G401.6 (cell line): ENCODE results near the gene PTPRJ.
"Not testable (repeated sequence)": the region's sequence is repeated elsewhere in the genome, so short reads cannot be mapped to it uniquely, and the experiment has no call there.

ENCODE experiments used
- FAIRE-seq: peaks from 2 replicates; lab custom pipeline; 2012; peaks lifted over from hg19 to GRCh38; lab: Jason Lieb, UNC

Gene PTPRJ

GRCh38 chr11:48123254-48123875 is 143.0 kb downstream of the PTPRJ start:
- FAIRE-seq = no peak

GRCh38 chr11:48123934-48124755 is 143.8 kb downstream of the PTPRJ start:
- FAIRE-seq = no peak

GRCh38 chr11:48124880-48125279 is 144.5 kb downstream of the PTPRJ start:
- FAIRE-seq = no peak

GRCh38 chr11:48125866-48126265 is 145.5 kb downstream of the PTPRJ start:
- no peak for FAIRE-seq

- no peak for FAIRE-seq
Measured at GRCh38 chr11:48127521-48128183, 147.3 kb downstream of the PTPRJ start.

- FAIRE-seq = no peak
Measured at GRCh38 chr11:48129697-48130395, 149.5 kb downstream of the PTPRJ start.

GRCh38 chr11:48134221-48134922 is 154.0 kb downstream of the PTPRJ start:
- no peak for FAIRE-seq

GRCh38 chr11:48138222-48138621 is 157.9 kb downstream of the PTPRJ start:
- no peak for FAIRE-seq

- not testable (repeated sequence) for FAIRE-seq
Measured at GRCh38 chr11:48139896-48140295, 159.5 kb downstream of the PTPRJ start.

GRCh38 chr11:48141475-48142122 is 161.2 kb downstream of the PTPRJ start:
- no peak for FAIRE-seq

GRCh38 chr11:48142889-48143288 is 162.5 kb downstream of the PTPRJ start:
- FAIRE-seq = no peak

GRCh38 chr11:48148749-48149148 is 168.4 kb downstream of the PTPRJ start:
- FAIRE-seq = no peak

- FAIRE-seq = no peak
Measured at GRCh38 chr11:48150213-48150612, 169.9 kb downstream of the PTPRJ start.

- no peak for FAIRE-seq
Measured at GRCh38 chr11:48154151-48154550, 173.8 kb downstream of the PTPRJ start.

GRCh38 chr11:48161951-48162884 is 181.9 kb downstream of the PTPRJ start:
- no peak for FAIRE-seq

- no peak for FAIRE-seq
Measured at GRCh38 chr11:48162885-48163268, 182.5 kb downstream of the PTPRJ start.

GRCh38 chr11:48163360-48164100 is 183.2 kb downstream of the PTPRJ start:
- no peak for FAIRE-seq

GRCh38 chr11:48164836-48165235 is 184.5 kb downstream of the PTPRJ start:
- FAIRE-seq = no peak

GRCh38 chr11:48165426-48165825 is 185.1 kb downstream of the PTPRJ start:
- FAIRE-seq = no peak

GRCh38 chr11:48167380-48167779 is 187.0 kb downstream of the PTPRJ start:
- FAIRE-seq = no peak
